ENCODE data around the gene SNX11.

SNX11 gene

GRCh38 chr17:48131216-48131824 is 23.8 kb downstream of the SNX11 start:
- no peaks in the 10 kb centered on the region for H3K36me3 ChIP-seq (ENCODE audit: insufficient read depth, low read length)
- no peak overlapping the region for H3K27ac ChIP-seq (ENCODE audit: low read depth, low read length)
- peaks cover 9% of the 10 kb centered on the region for H3K4me1 ChIP-seq (ENCODE audit: control insufficient read depth, insufficient read depth, low read length, unreplicated experiment)
- H3K79me2 ChIP-seq (ENCODE audit: control insufficient read depth, insufficient read depth, low read length, unreplicated experiment): no peaks in the 10 kb centered on the region
- H2AFZ ChIP-seq (ENCODE audit: low read length, unreplicated experiment): no peak overlapping the region
- no peaks in the 10 kb centered on the region for H3K27me3 ChIP-seq (ENCODE audit: insufficient read depth, low read length)
- no peak overlapping the region for H3K4me3 ChIP-seq (ENCODE audit: low read depth, low read length)

GRCh38 chr17:48132385-48132784 is 24.8 kb downstream of the SNX11 start:
- H3K36me3 ChIP-seq (ENCODE audit: insufficient read depth, low read length): no peaks in the 10 kb centered on the region
- no peak overlapping the region for H3K4me3 ChIP-seq (ENCODE audit: low read depth, low read length)
- no peaks in the 10 kb centered on the region for H3K79me2 ChIP-seq (ENCODE audit: control insufficient read depth, insufficient read depth, low read length, unreplicated experiment)
- no peak overlapping the region for H2AFZ ChIP-seq (ENCODE audit: low read length, unreplicated experiment)
- no peak overlapping the region for H3K27ac ChIP-seq (ENCODE audit: low read depth, low read length)
- H3K4me1 ChIP-seq (ENCODE audit: control insufficient read depth, insufficient read depth, low read length, unreplicated experiment): peaks cover 5% of the 10 kb centered on the region
- peaks cover 2% of the 10 kb centered on the region; the same call in 1 of the 2 replicates for H3K27me3 ChIP-seq (ENCODE audit: insufficient read depth, low read length)

GRCh38 chr17:48134912-48135480 is 27.4 kb downstream of the SNX11 start:
- no peaks in the 10 kb centered on the region for H3K4me1 ChIP-seq (ENCODE audit: control insufficient read depth, insufficient read depth, low read length, unreplicated experiment)
- no peaks in the 10 kb centered on the region for H3K79me2 ChIP-seq (ENCODE audit: control insufficient read depth, insufficient read depth, low read length, unreplicated experiment)
- H3K36me3 ChIP-seq (ENCODE audit: insufficient read depth, low read length): no peaks in the 10 kb centered on the region
- H3K27me3 ChIP-seq (ENCODE audit: insufficient read depth, low read length): peaks cover 11% of the 10 kb centered on the region
- H3K4me3 ChIP-seq (ENCODE audit: low read depth, low read length): no peak overlapping the region
- H2AFZ ChIP-seq (ENCODE audit: low read length, unreplicated experiment): no peak overlapping the region
- no peak overlapping the region for H3K27ac ChIP-seq (ENCODE audit: low read depth, low read length)

GRCh38 chr17:48137656-48138055 is 30.1 kb downstream of the SNX11 start:
- Histone ChIP-seq H3K79me2 (ENCODE audit: control insufficient read depth, insufficient read depth, low read length, unreplicated experiment) (no peaks in the 10 kb centered on the region), H3K27ac (ENCODE audit: low read depth, low read length) (no peak overlapping the region), H2AFZ (ENCODE audit: low read length, unreplicated experiment) (no peak overlapping the region), H3K4me1 (ENCODE audit: control insufficient read depth, insufficient read depth, low read length, unreplicated experiment) (no peaks in the 10 kb centered on the region), H3K27me3 (ENCODE audit: insufficient read depth, low read length) (peaks cover 31% of the 10 kb centered on the region), H3K36me3 (ENCODE audit: insufficient read depth, low read length) (no peaks in the 10 kb centered on the region), H3K4me3 (ENCODE audit: low read depth, low read length) (no peak overlapping the region)

GRCh38 chr17:48139944-48140343 is 32.4 kb downstream of the SNX11 start:
- no peak overlapping the region for H3K4me3 ChIP-seq (ENCODE audit: low read depth, low read length)
- no peak overlapping the region for H2AFZ ChIP-seq (ENCODE audit: low read length, unreplicated experiment)
- H3K27me3 ChIP-seq (ENCODE audit: insufficient read depth, low read length): peaks cover 53% of the 10 kb centered on the region
- no peaks in the 10 kb centered on the region for H3K36me3 ChIP-seq (ENCODE audit: insufficient read depth, low read length)
- no peaks in the 10 kb centered on the region for H3K4me1 ChIP-seq (ENCODE audit: control insufficient read depth, insufficient read depth, low read length, unreplicated experiment)
- no peaks in the 10 kb centered on the region for H3K79me2 ChIP-seq (ENCODE audit: control insufficient read depth, insufficient read depth, low read length, unreplicated experiment)
- H3K27ac ChIP-seq (ENCODE audit: low read depth, low read length): no peak overlapping the region

- H3K4me1 ChIP-seq (ENCODE audit: control insufficient read depth, insufficient read depth, low read length, unreplicated experiment): no peaks in the 10 kb centered on the region
- no peaks in the 10 kb centered on the region for H3K36me3 ChIP-seq (ENCODE audit: insufficient read depth, low read length)
- H3K79me2 ChIP-seq (ENCODE audit: control insufficient read depth, insufficient read depth, low read length, unreplicated experiment): no peaks in the 10 kb centered on the region
- H3K4me3 ChIP-seq (ENCODE audit: low read depth, low read length): no peak overlapping the region
- peaks cover 77% of the 10 kb centered on the region for H3K27me3 ChIP-seq (ENCODE audit: insufficient read depth, low read length)
- no peak overlapping the region for H3K27ac ChIP-seq (ENCODE audit: low read depth, low read length)
- H2AFZ ChIP-seq (ENCODE audit: low read length, unreplicated experiment): no peak overlapping the region
These were observed 36.1 kb downstream of the SNX11 start for GRCh38 chr17:48143629-48144028.

GRCh38 chr17:48144231-48144630 is 36.7 kb downstream of the SNX11 start:
- no peak overlapping the region for H2AFZ ChIP-seq (ENCODE audit: low read length, unreplicated experiment)
- H3K4me1 ChIP-seq (ENCODE audit: control insufficient read depth, insufficient read depth, low read length, unreplicated experiment): no peaks in the 10 kb centered on the region
- no peak overlapping the region for H3K27ac ChIP-seq (ENCODE audit: low read depth, low read length)
- H3K36me3 ChIP-seq (ENCODE audit: insufficient read depth, low read length): no peaks in the 10 kb centered on the region
- H3K27me3 ChIP-seq (ENCODE audit: insufficient read depth, low read length): peaks cover 83% of the 10 kb centered on the region
- no peak overlapping the region for H3K4me3 ChIP-seq (ENCODE audit: low read depth, low read length)
- no peaks in the 10 kb centered on the region for H3K79me2 ChIP-seq (ENCODE audit: control insufficient read depth, insufficient read depth, low read length, unreplicated experiment)

- no peaks in the 10 kb centered on the region for H3K36me3 ChIP-seq (ENCODE audit: insufficient read depth, low read length)
- H3K4me1 ChIP-seq (ENCODE audit: control insufficient read depth, insufficient read depth, low read length, unreplicated experiment): no peaks in the 10 kb centered on the region
- H2AFZ ChIP-seq (ENCODE audit: low read length, unreplicated experiment): no peak overlapping the region
- H3K27me3 ChIP-seq (ENCODE audit: insufficient read depth, low read length): peaks cover 86% of the 10 kb centered on the region
- H3K4me3 ChIP-seq (ENCODE audit: low read depth, low read length): no peak overlapping the region
- no peak overlapping the region for H3K27ac ChIP-seq (ENCODE audit: low read depth, low read length)
- H3K79me2 ChIP-seq (ENCODE audit: control insufficient read depth, insufficient read depth, low read length, unreplicated experiment): no peaks in the 10 kb centered on the region
These were observed 37.6 kb downstream of the SNX11 start for GRCh38 chr17:48144976-48145798.

- H3K27ac ChIP-seq (ENCODE audit: low read depth, low read length): no peak overlapping the region
- H3K4me1 ChIP-seq (ENCODE audit: control insufficient read depth, insufficient read depth, low read length, unreplicated experiment): no peaks in the 10 kb centered on the region
- no peaks in the 10 kb centered on the region for H3K36me3 ChIP-seq (ENCODE audit: insufficient read depth, low read length)
- no peak overlapping the region for H2AFZ ChIP-seq (ENCODE audit: low read length, unreplicated experiment)
- H3K79me2 ChIP-seq (ENCODE audit: control insufficient read depth, insufficient read depth, low read length, unreplicated experiment): no peaks in the 10 kb centered on the region
- H3K27me3 ChIP-seq (ENCODE audit: insufficient read depth, low read length): peaks cover 94% of the 10 kb centered on the region
- no peak overlapping the region for H3K4me3 ChIP-seq (ENCODE audit: low read depth, low read length)
These were observed 40.6 kb downstream of the SNX11 start for GRCh38 chr17:48148029-48148770.

GRCh38 chr17:48148854-48149786 is 41.6 kb downstream of the SNX11 start:
- Histone ChIP-seq H3K27ac (ENCODE audit: low read depth, low read length) (no peak overlapping the region), H3K27me3 (ENCODE audit: insufficient read depth, low read length) (peaks cover 91% of the 10 kb centered on the region), H3K79me2 (ENCODE audit: control insufficient read depth, insufficient read depth, low read length, unreplicated experiment) (no peaks in the 10 kb centered on the region), H2AFZ (ENCODE audit: low read length, unreplicated experiment) (no peak overlapping the region), H3K4me3 (ENCODE audit: low read depth, low read length) (no peak overlapping the region), H3K36me3 (ENCODE audit: insufficient read depth, low read length) (no peaks in the 10 kb centered on the region), H3K4me1 (ENCODE audit: control insufficient read depth, insufficient read depth, low read length, unreplicated experiment) (no peaks in the 10 kb centered on the region)
